ENCODE measurements around the gene TBXAS1. TPM values are rescaled to one million over a fixed set of nuclear protein-coding genes. Genes with fewer than 3 reads are reported as not detected.

The TBXAS1 gene
- polyA plus RNA-seq, 2 of the 4 experiments (the other 2 are of a cell fraction), result 8.8 to 11.6 TPM

- 75% methylated on average over 2 of the region's 2 CpGs for WGBS (ENCODE audit: missing lambda C conversion rate)
- CTCF ChIA-PET, result interaction anchor here (1.4 kb wide), 1 partner anchor 183 kb away, joined by 6 read pairs; no protein-coding TSS in a partner anchor
- ATAC-seq (no peak), DNase-seq (ENCODE audit: low read depth in 1 of 2, low spot score in 1 of 2) (no peak), FAIRE-seq (no peak)
- peak overlapping the region; percentile 65 for H3K4me2 ChIP-seq
- H3K27ac ChIP-seq, result peak overlapping the region; percentile 69 to 77; a peak in 5 of 6 replicates
- POLR2A ChIA-PET, result no interaction called here
- no peak for TF ChIP-seq CHD4 (IDR thresholded peaks at IDR 0.05; ENCODE audit: borderline replicate concordance)
- TF ChIP-seq MYC (IDR thresholded peaks at IDR 0.05; ENCODE audit: borderline replicate concordance, low read length), result no peak
- TF ChIP-seq POLR2AphosphoS2 (conservative IDR thresholded peaks at IDR 0.05; ENCODE audit: low read length), result no peak
- no peak for TF ChIP-seq ZNF302 (CRISPR knock-in tag; IDR thresholded peaks at IDR 0.05)
- TF ChIP-seq BCL3 (IDR thresholded peaks at IDR 0.05), result no peak
- TF ChIP-seq JUNB (IDR thresholded peaks at IDR 0.05), result no peak
- H3K4me1 ChIP-seq, result peaks cover 36% of the 10 kb centered on the region
- H3K9me3 ChIP-seq, result no peaks in the 10 kb centered on the region
- H3K4me3 ChIP-seq, result no peak overlapping the region
These were observed 618 bp upstream of the TBXAS1 start for GRCh38 chr7:139828446-139828845.

GRCh38 chr7:139829775-139830117, 682 bp downstream of the TBXAS1 start:
- FAIRE-seq (no peak), ATAC-seq (peak in 1 of 2 experiments; percentile 24; a peak in 2 of 6 replicates), DNase-seq (ENCODE audit: low read depth in 1 of 2, low spot score in 1 of 2) (no peak)
- no peaks in the 10 kb centered on the region for H3K9me3 ChIP-seq
- ChIA-PET CTCF (interaction anchor here (1.2 to 1.9 kb wide), 4 partner anchors 13 to 184 kb away, joined by 3 to 6 read pairs (median 3); no protein-coding TSS in a partner anchor), POLR2A (no interaction called here)
- H3K27ac ChIP-seq, result peak overlapping the region; percentile 69 to 77
- peaks cover 36% of the 10 kb centered on the region for H3K4me1 ChIP-seq
- H3K4me2 ChIP-seq, result peak overlapping the region; percentile 65
- H3K4me3 ChIP-seq, result 0 out of 3 replicates have a peak overlapping the region, but pooled peaks have one; percentile 11
- TF ChIP-seq CBX8 (IDR thresholded peaks at IDR 0.05) (no peak), HES2 (IDR thresholded peaks at IDR 0.05) (no peak), HOXB5 (CRISPR knock-in tag; IDR thresholded peaks at IDR 0.05) (no peak), NFE2L2 (conservative IDR thresholded peaks at IDR 0.05; ENCODE audit: low read length) (no peak), ELK1 (IDR thresholded peaks at IDR 0.05; ENCODE audit: low read depth, low read length) (no peak), ZC3H11A (IDR thresholded peaks at IDR 0.05) (no peak), SREBF2 (IDR thresholded peaks at IDR 0.05) (no peak), SMC3 (IDR thresholded peaks at IDR 0.05) (no peak), BCL3 (IDR thresholded peaks at IDR 0.05) (no peak), RNF2 (IDR thresholded peaks at IDR 0.05; ENCODE audit: borderline replicate concordance, low read depth) (no peak), POLR2A (IDR thresholded peaks at IDR 0.05; ENCODE audit: low read length) (no peak)
- WGBS (ENCODE audit: missing lambda C conversion rate), result 44% methylated on average over 3 of the region's 3 CpGs

GRCh38 chr7:139830292-139830691, 1.2 kb downstream of the TBXAS1 start:
- Histone ChIP-seq H3K4me3 (no peak overlapping the region), H3K27ac (peak overlapping the region; percentile 69 to 77; a peak in 4 of 6 replicates), H3K4me1 (peaks cover 36% of the 10 kb centered on the region), H3K4me2 (peak overlapping the region; percentile 65), H3K9me3 (no peaks in the 10 kb centered on the region)
- no peak for DNase-seq (ENCODE audit: low read depth in 1 of 2, low spot score in 1 of 2)
- ATAC-seq, result no peak
- TF ChIP-seq JUNB (IDR thresholded peaks at IDR 0.05), result no peak
- no peak for TF ChIP-seq HOXA7 (CRISPR knock-in tag; IDR thresholded peaks at IDR 0.05)
- no peak for TF ChIP-seq KDM1A (IDR thresholded peaks at IDR 0.05; ENCODE audit: low read depth)
- ChIA-PET POLR2A (no interaction called here), CTCF (interaction anchor here (1.2 to 1.9 kb wide), 4 partner anchors 12 to 184 kb away, joined by 3 to 6 read pairs (median 3); no protein-coding TSS in a partner anchor)
- 87% methylated on average over 4 of the region's 4 CpGs for WGBS (ENCODE audit: missing lambda C conversion rate)
- no peak for FAIRE-seq
